Left colon (tissue), 2 donors: Measurements from ENCODE around the gene MED12L. TPM values are rescaled to one million over a fixed set of nuclear protein-coding genes. Genes with fewer than 3 reads are reported as not detected.

Experiments
- ATAC-seq: fragments of 200-7000 bp; cut with Tn5 transposase; one replicate; pipeline ENCODE4 v1.9.1; 2020; ENCODE audit warnings: mild to moderate bottlenecking, moderate library complexity
- DNase-seq, 2 donors: peaks; one replicate each; pipeline ENCODE4 v3.0.0-alpha.2; 2020
- intact Hi-C, 2 donors: fragments of 100-400 bp; cut with DNase I in 1 of 2; cut with micrococcal nuclease in 1 of 2; formaldehyde crosslinking; loops; one replicate each; pipeline versions ENCODE4 v1.11.2 to v1.14.0; 2022; cut with DNase I, micrococcal nuclease
- total RNA-seq, 2 donors: library from RNA; stranded (reverse); fragmentation: NEBNext Ultra II Directional; extraction: Animal tissue kit (Norgen Biotek cat#: 25700); gene quantifications; one replicate each; pipeline ENCODE4 v1.2.1, GENCODE V29; 2021
- donor health status: DM: no; HTN: no; CAD: no.
- donor health status: DM: yes; HTN: yes; CAD: no.

The MED12L gene
- total RNA-seq, 2 donors from 2014 or later: 0.37 to 0.45 TPM

GRCh38 chr3:151320131-151320530 lies 234.7 kb downstream of the MED12L start:
- intact Hi-C loops: no loop called here
- no peak for ATAC-seq
- no peak for DNase-seq

GRCh38 chr3:151321526-151321925 lies 236.1 kb downstream of the MED12L start:
- no peak for ATAC-seq
- no peak for DNase-seq
- intact Hi-C loops: no loop called here

- intact Hi-C loops: no loop called here
- DNase-seq: no peak
- ATAC-seq: no peak
Measured at GRCh38 chr3:151322511-151322910, 237.0 kb downstream of the MED12L start.

- ATAC-seq (no peak), DNase-seq (no peak)
- intact Hi-C loops: no loop called here
Measured at GRCh38 chr3:151327571-151328198, 242.2 kb downstream of the MED12L start.

GRCh38 chr3:151328298-151328995 lies 243.0 kb downstream of the MED12L start:
- intact Hi-C loops: no loop called here
- no peak for DNase-seq
- ATAC-seq: no peak

- DNase-seq (no peak), ATAC-seq (no peak)
- intact Hi-C loops: no loop called here
Measured at GRCh38 chr3:151329363-151329762, 243.9 kb downstream of the MED12L start, which contains the start of gene P2RY13. P2RY13 (minus strand) TSS chr3:151329549; CDS start chr3:151329528, 21 bp downstream.

- no peak for DNase-seq
- intact Hi-C loops: no loop called here
- ATAC-seq: no peak
Measured at GRCh38 chr3:151330379-151330778, 244.9 kb downstream of the MED12L start.

- intact Hi-C loops: no loop called here
- ATAC-seq: no peak
- no peak for DNase-seq
Measured at GRCh38 chr3:151330899-151331298, 245.4 kb downstream of the MED12L start.

GRCh38 chr3:151331696-151332095 lies 246.2 kb downstream of the MED12L start:
- ATAC-seq: no peak
- intact Hi-C loops: no loop called here
- DNase-seq: no peak

- no peak for ATAC-seq
- no peak for DNase-seq
- intact Hi-C loops: no loop called here
Measured at GRCh38 chr3:151345859-151346258, 260.4 kb downstream of the MED12L start.

GRCh38 chr3:151346292-151346691 lies 260.8 kb downstream of the MED12L start:
- no peak for DNase-seq
- no peak for ATAC-seq
- intact Hi-C loops: no loop called here

GRCh38 chr3:151347432-151347831 lies 262.0 kb downstream of the MED12L start:
- no peak for ATAC-seq
- DNase-seq: peak; percentile 16 to 33
- intact Hi-C loops: no loop called here

- ATAC-seq (no peak), DNase-seq (no peak)
- intact Hi-C loops: no loop called here
Measured at GRCh38 chr3:151350656-151351055, 265.2 kb downstream of the MED12L start.

- ATAC-seq (no peak), DNase-seq (no peak)
- intact Hi-C loops: no loop called here
Measured at GRCh38 chr3:151351219-151351618, 265.8 kb downstream of the MED12L start.

- intact Hi-C loops: no loop called here
- DNase-seq (no peak), ATAC-seq (no peak)
Measured at GRCh38 chr3:151351648-151352047, 266.2 kb downstream of the MED12L start.

GRCh38 chr3:151356794-151357462 lies 271.5 kb downstream of the MED12L start:
- DNase-seq (no peak), ATAC-seq (no peak)
- intact Hi-C loops: no loop called here

- ATAC-seq (no peak), DNase-seq (no peak)
- intact Hi-C loops: no loop called here
Measured at GRCh38 chr3:151357463-151357850, 272.0 kb downstream of the MED12L start.

- DNase-seq (no peak), ATAC-seq (no peak)
- intact Hi-C loops: no loop called here
Measured at GRCh38 chr3:151362751-151363174, 277.3 kb downstream of the MED12L start.

- ATAC-seq (no peak), DNase-seq (no peak)
- intact Hi-C loops: no loop called here
Measured at GRCh38 chr3:151366993-151367392, 281.5 kb downstream of the MED12L start.

- ATAC-seq (no peak), DNase-seq (no peak)
- intact Hi-C loops: no loop called here
Measured at GRCh38 chr3:151367448-151367847, 282.0 kb downstream of the MED12L start.
